GM19452 (cell line): Measurements from ENCODE around the gene SLC8A3.
"Not testable (repeated sequence)": the region's sequence is repeated elsewhere in the genome, so short reads cannot be mapped to it uniquely, and the experiment has no call there.

Experiments
- ATAC-seq: cut with Tn5 transposase; IDR thresholded peaks from one replicate; pipeline ENCODE4 v1.9.1; 2021; ENCODE audit not compliant: unreplicated experiment

Gene SLC8A3, protein sequence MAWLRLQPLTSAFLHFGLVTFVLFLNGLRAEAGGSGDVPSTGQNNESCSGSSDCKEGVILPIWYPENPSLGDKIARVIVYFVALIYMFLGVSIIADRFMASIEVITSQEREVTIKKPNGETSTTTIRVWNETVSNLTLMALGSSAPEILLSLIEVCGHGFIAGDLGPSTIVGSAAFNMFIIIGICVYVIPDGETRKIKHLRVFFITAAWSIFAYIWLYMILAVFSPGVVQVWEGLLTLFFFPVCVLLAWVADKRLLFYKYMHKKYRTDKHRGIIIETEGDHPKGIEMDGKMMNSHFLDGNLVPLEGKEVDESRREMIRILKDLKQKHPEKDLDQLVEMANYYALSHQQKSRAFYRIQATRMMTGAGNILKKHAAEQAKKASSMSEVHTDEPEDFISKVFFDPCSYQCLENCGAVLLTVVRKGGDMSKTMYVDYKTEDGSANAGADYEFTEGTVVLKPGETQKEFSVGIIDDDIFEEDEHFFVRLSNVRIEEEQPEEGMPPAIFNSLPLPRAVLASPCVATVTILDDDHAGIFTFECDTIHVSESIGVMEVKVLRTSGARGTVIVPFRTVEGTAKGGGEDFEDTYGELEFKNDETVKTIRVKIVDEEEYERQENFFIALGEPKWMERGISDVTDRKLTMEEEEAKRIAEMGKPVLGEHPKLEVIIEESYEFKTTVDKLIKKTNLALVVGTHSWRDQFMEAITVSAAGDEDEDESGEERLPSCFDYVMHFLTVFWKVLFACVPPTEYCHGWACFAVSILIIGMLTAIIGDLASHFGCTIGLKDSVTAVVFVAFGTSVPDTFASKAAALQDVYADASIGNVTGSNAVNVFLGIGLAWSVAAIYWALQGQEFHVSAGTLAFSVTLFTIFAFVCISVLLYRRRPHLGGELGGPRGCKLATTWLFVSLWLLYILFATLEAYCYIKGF

DNA sequence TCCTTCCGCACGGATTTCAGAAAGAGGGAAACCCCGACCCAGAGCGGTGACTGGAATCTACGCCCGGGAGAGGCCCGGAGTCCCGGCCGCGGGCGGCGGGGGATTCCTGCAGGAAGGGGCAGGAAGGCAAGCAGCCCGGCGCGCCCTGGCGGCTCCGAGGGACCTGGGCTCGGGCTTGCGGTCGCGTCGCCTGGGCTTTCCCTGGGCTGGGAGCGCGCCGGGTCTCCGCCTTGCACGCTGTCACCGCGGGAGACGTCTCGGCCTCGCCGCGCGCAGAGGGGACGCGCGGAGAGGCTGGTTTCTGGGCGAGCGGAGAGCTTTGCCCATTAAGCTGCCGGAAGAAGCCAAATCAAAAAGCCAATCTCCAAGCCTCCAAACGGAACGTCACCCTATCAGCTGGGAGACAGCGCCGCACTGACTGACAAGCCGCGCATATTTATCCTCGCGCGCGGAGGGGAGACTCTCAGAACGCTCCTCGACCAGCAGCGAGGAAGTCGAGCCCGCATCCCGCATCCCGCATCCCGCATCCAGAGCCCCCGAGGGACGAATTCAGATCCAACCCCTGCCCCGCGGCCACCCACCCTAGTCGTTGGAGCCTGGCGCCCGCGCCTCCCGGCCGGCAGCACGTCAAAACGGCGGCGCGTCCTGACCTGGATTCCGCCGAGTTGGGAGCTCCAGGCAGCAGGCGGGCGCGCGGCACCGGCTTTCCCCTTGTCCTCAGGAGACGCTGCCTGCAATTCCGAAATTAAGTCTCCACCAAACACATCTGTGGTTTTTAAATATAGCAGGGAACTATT, at the start of gene SLC8A3:
SLC8A3 (minus strand) TSS at position 293 of the 797 bp plus-strand sequence. CDS start 20,529 bp downstream, outside the sequence.
- peak; percentile 41 for ATAC-seq

DNA sequence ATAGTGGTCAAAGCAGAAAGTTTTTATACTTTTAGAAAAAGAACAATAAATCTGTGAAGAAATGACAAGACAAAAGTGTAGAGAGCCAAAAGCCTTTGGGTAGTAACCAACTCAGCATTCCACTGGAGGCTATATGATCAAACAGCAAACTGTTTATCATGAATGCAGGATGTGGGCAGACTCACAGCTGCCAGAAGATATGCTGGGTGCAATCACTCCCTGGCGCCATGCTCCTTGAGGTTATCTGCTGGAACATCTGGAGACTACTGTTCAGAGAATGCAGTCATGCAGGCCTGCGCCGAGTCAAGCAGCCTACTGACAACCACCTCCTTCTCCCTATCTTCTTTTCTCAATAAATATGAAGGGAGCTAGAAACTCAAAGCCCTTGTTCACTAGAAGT, 49.0 kb upstream of the SLC8A3 start:
- ATAC-seq: no peak

DNA sequence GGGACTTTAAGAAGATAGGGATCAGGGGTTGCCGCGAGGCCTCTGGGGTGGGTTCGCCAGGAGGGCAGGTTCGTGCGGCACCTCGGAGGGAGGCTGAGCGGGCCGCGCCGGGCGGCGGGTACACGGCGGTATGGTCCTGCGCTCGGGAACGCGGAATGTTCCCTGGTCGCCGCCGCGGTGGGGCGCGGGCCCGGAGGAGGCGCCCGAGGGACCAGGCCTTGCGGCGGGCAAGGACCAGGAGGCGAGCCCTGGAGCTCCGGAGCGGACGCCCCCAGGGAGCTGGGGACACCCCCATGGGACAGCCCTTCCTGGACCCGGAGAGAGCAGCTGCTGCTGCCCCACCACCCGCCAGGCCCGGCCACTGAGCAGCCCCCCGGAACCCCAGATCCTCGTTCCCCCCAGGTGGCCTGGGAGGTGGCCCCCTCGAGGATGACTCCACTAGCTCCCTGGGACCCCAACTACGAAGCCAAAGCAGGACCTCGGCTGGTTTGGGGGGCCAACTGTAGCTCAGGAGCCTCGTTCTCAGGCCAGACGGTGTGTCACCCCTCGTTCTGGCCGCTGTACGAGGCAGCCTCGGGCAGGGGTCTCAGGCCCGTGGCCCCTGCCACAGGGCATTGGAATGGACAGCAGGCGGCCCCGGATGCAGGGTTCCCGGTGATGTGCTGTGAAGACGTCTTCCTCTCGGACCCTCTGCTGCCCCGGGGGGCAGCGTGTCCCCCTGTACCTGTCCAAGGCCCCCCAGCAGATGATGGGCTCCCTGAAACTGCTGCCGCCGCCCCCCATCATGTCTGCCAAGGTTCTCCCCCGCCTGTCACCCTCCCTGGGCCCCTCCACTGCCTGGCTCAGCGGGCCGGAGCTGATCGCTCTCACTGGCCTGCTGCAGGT, 45.6 kb upstream of the SLC8A3 start:
- ATAC-seq: no peak

DNA sequence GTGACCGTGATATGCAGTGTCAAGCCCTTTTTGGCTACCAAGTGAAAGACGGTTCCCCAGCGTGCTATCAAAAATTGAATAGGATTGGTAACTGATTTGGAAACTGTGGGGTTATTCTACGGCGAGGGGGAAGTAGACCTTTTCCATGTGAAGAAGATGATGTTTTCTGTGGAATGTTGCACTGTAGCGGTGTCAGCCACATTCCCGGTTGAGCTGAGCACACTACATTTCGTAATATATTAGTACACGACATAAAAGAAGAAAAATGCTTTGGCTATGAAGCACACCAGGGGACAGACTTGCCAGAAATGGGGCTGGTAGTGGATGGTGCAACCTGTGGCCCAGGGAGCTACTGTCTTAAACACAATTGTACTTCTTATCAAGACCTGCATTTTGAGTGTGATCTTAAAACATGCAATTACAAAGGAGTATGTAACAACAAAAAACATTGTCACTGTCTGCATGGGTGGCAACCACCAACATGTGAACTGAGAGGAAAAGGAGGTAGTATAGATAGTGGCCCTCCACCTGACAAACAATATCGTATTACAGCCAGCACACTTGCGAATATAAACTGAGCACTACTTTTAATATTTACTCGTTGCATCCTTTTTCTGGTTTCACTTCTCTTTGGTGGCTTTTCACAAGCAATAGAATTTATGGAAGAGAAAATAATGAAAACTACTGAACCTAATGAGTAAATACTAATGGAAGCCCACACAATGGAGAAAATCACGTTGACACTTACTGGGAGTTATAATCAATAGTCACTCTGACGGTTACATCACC, 43.2 kb upstream of the SLC8A3 start:
- not testable (repeated sequence) for ATAC-seq

DNA sequence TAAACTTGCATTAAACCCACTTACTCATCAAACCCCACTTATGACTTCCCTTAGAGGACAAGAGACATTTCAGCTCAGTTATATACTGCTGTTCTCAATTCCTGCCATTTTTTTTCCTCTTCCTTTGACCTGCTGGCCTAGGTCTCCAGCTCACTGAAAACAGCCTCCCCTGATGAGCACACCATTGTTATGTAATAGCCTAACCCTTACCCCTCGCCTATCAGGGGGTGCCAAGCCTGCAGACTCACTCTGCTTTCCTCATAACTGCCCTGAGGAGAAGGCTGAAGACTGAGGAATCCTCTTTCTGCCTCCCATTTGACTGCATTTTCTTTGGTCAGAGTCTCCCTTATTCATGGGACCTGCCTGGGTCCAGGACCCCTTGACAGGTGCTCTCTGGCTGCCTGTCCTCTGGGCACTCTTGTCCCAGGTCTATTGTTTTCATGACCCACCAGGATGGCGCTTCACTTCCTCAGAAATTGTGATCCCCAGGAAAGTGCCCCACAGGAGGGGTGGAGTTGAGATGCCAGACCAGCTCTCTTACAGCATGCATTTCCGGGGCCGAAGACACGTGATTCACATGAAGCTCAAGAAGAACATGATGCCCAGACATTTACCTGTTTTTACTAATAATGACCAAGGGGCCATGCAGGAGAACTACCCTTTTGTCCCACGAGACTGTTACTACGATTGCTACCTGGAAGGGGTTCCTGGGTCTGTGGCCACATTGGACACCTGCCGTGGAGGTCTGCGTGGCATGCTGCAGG, 41.3 kb upstream of the SLC8A3 start:
- not testable (repeated sequence) for ATAC-seq

DNA sequence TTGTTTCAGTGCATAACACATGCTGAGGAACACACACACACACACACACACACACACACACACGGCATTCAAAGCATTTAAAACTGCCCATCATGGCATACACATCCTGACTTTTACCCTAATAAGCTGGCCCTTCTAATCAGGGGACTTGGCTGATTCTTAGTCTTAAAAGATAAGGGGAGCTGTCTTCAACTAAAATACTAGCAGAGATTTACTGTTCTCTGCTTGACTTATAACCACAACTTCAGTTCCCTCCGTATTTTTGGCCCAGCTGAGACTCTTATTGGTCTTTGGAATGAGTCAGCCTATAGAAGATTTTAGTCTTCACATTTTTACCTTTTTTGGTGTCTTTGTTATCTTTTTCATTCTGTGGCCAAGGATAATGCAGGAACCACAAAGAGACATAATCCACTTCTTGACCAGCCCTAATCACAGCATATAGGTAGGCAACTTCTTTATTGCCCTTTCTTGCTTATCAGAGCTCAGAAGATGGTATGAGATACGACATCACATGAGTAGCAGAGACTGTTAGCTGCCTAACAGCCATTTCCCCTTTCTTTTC, 25.1 kb upstream of the SLC8A3 start:
- ATAC-seq: no peak

DNA sequence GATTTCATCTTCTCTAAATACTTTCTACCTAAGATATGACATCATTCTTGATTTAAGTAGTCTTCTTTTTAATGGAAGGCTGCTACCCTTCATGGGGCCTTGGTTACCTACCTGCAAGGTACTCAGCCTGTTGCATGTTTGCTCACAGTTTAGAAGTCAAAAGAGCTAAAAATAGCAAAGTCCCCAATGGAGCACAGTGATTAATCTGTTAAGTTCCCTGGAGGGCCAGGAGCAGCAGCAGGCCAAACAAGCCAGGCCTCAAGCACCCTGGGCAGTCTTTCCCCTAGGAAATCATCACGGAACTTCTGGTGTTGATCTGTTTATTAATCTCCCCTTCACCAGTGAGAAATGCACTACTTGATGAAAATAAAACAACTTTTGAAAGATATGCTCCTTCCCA, 24.0 kb upstream of the SLC8A3 start:
- ATAC-seq: no peak

DNA sequence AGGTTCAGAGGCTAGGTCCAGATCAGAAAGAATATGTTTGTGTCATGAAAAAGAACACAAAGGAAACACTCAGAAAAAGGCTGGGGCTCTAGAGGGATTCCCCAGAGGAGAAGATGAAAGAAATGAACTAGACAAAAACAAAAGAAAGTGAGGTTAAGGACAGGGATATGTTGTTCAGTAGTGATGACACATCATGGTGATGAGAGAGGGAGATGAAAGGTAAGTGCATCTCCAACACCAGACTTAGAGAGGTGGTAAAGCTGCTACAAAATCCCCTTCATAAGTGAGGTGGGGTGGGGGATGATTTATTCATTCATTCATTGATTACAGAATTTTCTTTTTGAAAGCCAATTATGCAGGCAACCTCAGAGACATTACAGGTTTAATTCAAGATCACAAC, 19.6 kb upstream of the SLC8A3 start:
- no peak for ATAC-seq

DNA sequence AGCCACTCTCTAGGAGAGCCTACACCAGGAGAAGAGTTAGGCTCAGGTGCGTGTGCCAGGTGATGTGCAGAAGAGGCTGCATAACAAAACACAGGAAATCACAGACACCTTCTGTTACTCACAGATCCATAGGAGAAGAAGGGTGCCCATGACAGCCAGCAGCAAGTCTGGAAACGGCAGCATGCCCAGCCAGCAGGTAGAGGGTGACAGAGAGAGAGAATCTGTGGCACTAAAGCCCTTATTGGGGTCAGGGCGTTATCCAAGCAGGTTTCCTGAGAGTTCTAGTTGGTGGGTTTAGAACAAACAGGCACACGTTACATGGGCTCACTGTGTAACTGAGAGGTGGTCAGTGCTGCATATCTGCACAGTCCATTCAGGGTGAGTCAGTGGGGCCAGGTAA, 14.9 kb upstream of the SLC8A3 start:
- ATAC-seq: no peak

DNA sequence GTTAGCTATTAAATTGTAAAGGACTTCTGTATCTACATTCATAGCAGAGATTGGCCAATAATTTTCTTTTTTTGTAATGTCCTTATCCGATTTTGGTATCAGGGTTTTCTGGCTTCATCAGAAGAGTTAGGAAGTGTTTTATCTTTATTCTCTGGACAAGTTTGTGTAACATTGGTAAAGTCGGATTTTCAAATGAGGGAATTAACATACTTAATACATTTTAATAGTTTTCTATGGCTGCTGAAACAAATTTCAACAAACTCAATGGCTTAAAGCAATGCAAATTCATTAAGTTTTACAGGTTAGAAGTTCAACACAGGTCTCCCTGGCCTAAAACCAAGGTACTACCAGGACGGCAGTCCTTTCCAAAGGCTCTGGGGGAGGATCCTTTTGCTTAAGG, 13.2 kb upstream of the SLC8A3 start:
- no peak for ATAC-seq

DNA sequence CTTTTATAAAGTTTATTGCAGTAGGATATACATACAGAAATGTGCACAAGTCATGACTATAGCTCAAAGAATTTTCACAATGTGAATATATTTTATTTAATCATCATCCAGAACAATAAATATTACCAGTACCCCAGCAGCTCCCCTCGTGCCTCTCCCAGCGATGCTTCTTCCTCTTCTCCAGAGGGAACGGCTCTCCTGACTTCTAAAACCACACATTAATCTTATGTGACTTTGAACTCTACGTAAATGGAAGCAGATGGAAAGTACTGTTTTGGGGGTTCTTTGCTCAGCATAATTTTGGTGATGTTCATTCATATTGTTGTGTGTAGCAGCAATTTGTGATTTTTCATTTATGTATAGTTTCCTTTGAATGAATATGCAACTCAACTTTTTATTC, 4.6 kb upstream of the SLC8A3 start:
- ATAC-seq: no peak

DNA sequence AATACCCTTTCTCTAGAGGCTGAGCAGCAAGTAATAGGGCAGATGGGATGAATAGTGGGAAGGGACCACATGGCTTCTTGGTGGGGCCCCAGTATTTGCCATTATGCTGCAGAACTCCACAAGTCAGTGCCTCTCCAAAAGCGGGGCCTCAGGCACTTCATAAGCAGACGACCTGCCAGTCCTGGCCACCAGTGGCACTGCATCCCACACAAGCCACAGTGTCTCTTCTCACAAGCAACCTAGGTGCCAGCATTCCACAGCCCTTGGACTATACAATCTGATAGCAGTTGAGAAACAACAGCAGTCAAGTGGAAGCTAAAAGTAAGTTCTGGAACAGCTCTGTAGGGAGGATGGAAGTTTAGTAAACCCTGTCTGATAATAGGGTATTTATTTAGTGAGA, 4.2 kb upstream of the SLC8A3 start:
- no peak for ATAC-seq

DNA sequence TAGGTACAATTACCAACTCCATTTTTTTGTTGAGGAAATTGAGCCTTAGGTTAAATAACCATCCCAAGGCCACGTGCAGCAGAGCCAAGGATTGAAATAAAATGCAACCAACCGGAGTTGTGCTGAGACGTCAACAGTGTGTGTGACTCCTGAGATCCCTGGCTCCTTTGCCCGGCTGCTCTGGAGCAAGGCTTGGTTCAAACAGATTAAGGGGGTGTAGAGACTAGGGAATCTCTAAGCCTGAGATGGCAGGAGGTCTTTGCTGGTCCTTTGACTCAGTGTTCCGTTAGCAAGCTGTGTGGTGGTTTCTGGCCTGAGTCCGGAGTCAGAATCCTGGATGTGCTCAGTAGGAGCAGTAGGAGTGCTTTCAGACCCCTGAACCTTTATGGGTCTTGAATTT, 1.4 kb upstream of the SLC8A3 start:
- no peak for ATAC-seq

DNA sequence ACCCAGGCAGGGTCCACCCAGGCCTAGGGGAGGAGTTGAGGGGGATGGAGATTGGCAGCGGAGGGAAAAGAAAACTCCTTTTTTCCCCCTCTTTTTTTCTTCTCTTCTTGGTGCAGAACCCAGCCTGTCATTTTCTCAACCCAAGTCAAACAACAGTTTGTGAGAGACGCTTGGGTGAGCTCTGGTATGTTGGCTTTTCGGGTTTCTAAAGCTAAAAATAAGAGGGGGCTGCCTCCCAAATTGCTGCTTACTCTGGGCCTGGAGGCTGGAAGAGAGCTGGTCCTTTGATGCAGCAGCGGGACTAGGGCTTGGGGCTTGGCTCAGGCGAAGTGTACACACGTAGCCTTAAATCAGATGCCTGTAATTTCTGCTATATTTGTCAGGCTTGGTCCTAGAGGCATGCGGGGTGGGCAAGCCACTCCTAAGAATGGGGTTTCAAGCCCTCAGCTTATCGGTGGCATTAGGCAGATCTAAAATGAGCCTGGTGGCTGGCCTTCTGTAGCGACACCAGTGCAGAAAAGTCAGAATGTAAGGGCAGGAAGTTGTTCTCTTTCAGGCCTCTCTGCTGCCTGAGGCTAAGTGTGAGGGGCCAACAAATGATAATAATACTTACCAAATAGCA, 816 bp upstream of the SLC8A3 start:
- ATAC-seq: no peak

DNA sequence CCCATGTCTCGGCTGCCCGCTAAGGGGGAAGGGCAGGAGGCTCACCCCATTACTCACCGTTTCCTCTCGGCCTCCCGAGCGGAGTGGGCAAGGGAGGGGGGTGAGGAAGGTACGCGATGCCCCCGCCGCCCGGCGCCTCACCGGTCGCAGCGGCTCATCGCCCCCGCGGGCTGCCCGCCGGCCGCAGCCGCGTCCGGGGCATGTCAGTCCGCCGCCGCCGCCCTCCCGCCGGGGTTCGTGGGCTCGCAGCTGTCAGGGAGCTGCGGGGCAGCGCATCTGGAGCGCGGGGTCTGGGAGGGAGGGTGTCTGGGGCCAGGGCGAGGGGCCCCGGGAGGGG, 461 bp downstream of the SLC8A3 start:
- ATAC-seq: peak; percentile 31

DNA sequence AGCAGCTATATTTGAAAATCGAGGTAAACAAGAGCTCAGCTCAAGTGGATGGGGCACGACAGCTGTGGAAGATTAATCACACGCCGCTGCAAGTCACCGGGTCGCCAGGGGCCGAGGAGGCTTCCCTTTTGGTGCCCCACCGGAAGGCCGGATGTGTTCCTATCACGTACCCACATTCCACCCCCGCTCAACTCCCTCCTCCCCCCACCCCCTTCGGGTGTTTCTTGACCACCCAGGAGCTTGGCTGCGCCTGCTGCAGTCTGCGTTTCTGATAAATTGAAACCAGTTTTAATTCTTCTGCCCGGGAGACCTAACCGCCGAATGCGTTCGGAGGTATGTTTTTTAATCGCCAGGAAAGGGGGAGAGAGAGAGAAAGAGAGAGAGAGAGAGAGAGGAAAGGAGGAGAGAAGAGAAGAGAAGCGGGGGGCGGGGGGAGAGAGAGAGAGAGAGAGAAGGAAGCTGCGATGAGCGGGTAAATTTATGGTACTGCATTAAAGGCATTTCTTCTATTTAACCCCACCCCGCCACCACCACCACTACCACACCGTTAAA, 1.8 kb downstream of the SLC8A3 start:
- ATAC-seq: no peak

DNA sequence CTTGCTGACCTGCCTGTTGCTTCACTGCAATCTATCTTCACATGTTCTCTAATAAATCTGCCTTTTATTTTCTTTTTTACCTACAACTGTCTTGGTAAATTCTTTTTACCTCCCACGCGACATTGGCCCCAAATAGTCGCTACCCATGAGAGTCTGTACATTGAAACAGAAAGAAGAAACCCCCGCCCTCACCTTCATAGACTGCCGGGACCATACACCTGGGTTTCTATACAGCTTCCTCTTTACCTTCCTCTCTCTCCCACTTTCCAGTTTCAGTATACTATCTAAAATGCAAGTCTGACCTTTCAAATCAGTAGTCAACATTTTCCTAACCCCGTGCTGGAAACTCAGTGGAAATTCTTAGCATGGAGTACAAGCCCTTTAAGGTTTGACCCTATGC, 4.8 kb downstream of the SLC8A3 start:
- no peak for ATAC-seq

DNA sequence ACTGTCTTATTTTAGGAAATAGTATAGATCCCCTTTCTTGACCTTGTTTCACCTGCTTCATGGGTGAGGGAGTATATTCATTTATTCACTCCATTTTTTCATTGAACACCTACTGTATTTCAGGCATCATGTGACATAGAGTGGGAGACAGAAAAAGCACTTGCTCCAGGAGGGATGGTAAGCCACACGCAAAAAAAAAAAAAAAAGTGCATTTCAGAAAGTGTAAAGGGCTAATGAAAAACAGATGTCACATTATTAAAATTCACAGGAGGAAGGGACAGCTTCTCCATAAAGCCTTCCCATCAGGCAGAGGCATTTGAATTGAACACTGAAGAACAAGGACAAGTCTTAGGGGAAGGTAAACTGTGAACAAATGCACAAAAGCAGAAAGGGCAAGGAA, 7.5 kb downstream of the SLC8A3 start:
- ATAC-seq: no peak
